Skeletal muscle cell (primary cell): ENCODE measurements around the gene TUFT1.
"Not testable (repeated sequence)": the region's sequence is repeated elsewhere in the genome, so short reads cannot be mapped to it uniquely, and the experiment has no call there.

ENCODE experiments used
- DNase-seq: peaks from one replicate; pipeline ENCODE4 v3.0.0-alpha.2; 2010; ENCODE audit warnings: low read depth
- H3K4me3 ChIP-seq: 2 replicates; pipeline ENCODE4 v1.5.1; 2011; ENCODE audit warnings: low read depth, mild to moderate bottlenecking, control low read depth, low read length, moderate library complexity

The TUFT1 gene

GRCh38 chr1:151511636-151512215 lies 28.4 kb upstream of the TUFT1 start:
- DNase-seq: no peak
- peak overlapping the region; percentile 49 for H3K4me3 ChIP-seq

GRCh38 chr1:151512326-151512725 lies 27.8 kb upstream of the TUFT1 start:
- no peak overlapping the region for H3K4me3 ChIP-seq
- no peak for DNase-seq

GRCh38 chr1:151512801-151513625 lies 27.1 kb upstream of the TUFT1 start:
- no peak for DNase-seq
- H3K4me3 ChIP-seq: no peak overlapping the region

- no peak overlapping the region for H3K4me3 ChIP-seq
- DNase-seq: no peak
Observed at GRCh38 chr1:151513626-151514121, 26.4 kb upstream of the TUFT1 start.

GRCh38 chr1:151514366-151514765 lies 25.7 kb upstream of the TUFT1 start:
- no peak overlapping the region for H3K4me3 ChIP-seq
- no peak for DNase-seq

- H3K4me3 ChIP-seq: no peak overlapping the region
- no peak for DNase-seq
Observed at GRCh38 chr1:151515265-151515664, 24.8 kb upstream of the TUFT1 start.

- no peak for DNase-seq
Observed at GRCh38 chr1:151516031-151516511, 24.0 kb upstream of the TUFT1 start.

GRCh38 chr1:151518431-151518830 lies 21.7 kb upstream of the TUFT1 start:
- DNase-seq: no peak

More at GRCh38 chr1:151516031-151516511, 24.0 kb upstream of the TUFT1 start:
- H3K4me3 ChIP-seq: no peak overlapping the region

GRCh38 chr1:151518936-151519335 lies 21.2 kb upstream of the TUFT1 start:
- no peak for DNase-seq
- no peak overlapping the region for H3K4me3 ChIP-seq

More at GRCh38 chr1:151518431-151518830, 21.7 kb upstream of the TUFT1 start:
- no peak overlapping the region for H3K4me3 ChIP-seq

GRCh38 chr1:151519667-151520066 lies 20.4 kb upstream of the TUFT1 start:
- no peak for DNase-seq
- no peak overlapping the region for H3K4me3 ChIP-seq

- DNase-seq: no peak
- H3K4me3 ChIP-seq: no peak overlapping the region
Observed at GRCh38 chr1:151520359-151520758, 19.8 kb upstream of the TUFT1 start.

GRCh38 chr1:151522427-151522826 lies 17.7 kb upstream of the TUFT1 start:
- H3K4me3 ChIP-seq, DNase-seq: not testable (repeated sequence)

GRCh38 chr1:151523326-151523725 lies 16.8 kb upstream of the TUFT1 start:
- no peak for DNase-seq

GRCh38 chr1:151524736-151525135 lies 15.4 kb upstream of the TUFT1 start:
- no peak for DNase-seq
- H3K4me3 ChIP-seq: no peak overlapping the region

More at GRCh38 chr1:151523326-151523725, 16.8 kb upstream of the TUFT1 start:
- H3K4me3 ChIP-seq: no peak overlapping the region

- no peak overlapping the region for H3K4me3 ChIP-seq
- DNase-seq: no peak
Observed at GRCh38 chr1:151526735-151527525, 13.2 kb upstream of the TUFT1 start.

GRCh38 chr1:151529211-151529702 lies 10.9 kb upstream of the TUFT1 start:
- H3K4me3 ChIP-seq: no peak overlapping the region
- DNase-seq: no peak

GRCh38 chr1:151529781-151530180 lies 10.3 kb upstream of the TUFT1 start:
- H3K4me3 ChIP-seq: no peak overlapping the region
- DNase-seq: no peak

GRCh38 chr1:151530461-151530860 lies 9.6 kb upstream of the TUFT1 start:
- no peak for DNase-seq
- H3K4me3 ChIP-seq: no peak overlapping the region

- no peak overlapping the region for H3K4me3 ChIP-seq
- DNase-seq: no peak
Observed at GRCh38 chr1:151533870-151534269, 6.2 kb upstream of the TUFT1 start.
